Measurements from ENCODE around the gene BBS9.

GRCh38 chr7:33471636-33472242 lies 342.4 kb downstream of the BBS9 start:
- no peak for TF ChIP-seq POLR2A (IDR thresholded peaks at IDR 0.05; ENCODE audit: low read depth, low read length)
- no peak for TF ChIP-seq TAF1 (IDR thresholded peaks at IDR 0.05; ENCODE audit: borderline replicate concordance, low read depth, low read length)

Measured in GM12892 (cell line).